ENCODE measurements around the gene DCXR.
A peak's percentile ranks its signal among the peaks of the same experiment; 100 is the strongest.

The DCXR gene

DNA sequence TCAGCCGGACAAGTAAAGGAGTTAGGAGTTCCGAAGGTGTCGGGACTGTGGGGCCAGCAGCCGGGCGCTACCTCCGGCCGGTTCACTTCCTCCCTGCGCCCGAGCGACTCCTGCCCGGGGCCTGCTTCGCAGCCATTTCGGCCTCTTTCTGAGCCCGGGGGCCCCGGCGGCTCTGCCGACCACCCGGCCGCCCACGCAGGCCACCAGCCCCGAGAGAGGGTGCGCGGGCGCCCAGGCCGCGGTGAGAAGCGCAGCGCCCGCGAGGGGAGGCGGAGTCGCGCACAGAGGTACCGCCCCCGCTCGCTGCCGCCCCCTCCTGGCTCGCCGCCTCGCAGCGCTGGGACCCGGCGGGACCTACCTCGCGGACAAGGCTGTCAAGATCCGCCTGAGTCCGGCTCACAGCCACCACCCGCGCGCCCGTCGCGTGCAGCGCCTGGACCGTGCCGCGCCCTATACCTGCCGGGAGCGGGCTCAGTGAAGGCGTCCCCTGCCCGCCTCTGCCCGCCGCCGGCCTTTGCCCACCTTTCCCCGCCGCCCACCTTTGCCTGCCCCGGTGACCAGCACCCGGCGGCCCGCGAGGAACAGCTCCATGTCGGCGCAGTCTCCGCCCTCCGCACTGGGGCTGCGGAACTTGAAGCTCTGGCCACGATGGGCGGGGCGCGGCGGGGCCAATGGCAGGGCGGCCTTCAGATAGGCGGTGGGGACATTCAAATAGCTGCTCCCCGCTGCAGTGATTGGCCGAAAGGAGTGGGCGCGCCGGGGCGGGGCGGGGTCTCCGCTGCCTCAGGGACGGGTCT is at the start of gene DCXR:
Gene DCXR (minus strand): TSS at position 606 of the 797 bp plus-strand sequence. CDS start 15 bp downstream, at position 591.
- peak; percentile 100 for DNase-seq (ENCODE audit: low spot score)

- DNase-seq (ENCODE audit: low spot score) = no peak
Observed at GRCh38 chr17:82085931-82086764, 48.7 kb upstream of the DCXR start.

DNA sequence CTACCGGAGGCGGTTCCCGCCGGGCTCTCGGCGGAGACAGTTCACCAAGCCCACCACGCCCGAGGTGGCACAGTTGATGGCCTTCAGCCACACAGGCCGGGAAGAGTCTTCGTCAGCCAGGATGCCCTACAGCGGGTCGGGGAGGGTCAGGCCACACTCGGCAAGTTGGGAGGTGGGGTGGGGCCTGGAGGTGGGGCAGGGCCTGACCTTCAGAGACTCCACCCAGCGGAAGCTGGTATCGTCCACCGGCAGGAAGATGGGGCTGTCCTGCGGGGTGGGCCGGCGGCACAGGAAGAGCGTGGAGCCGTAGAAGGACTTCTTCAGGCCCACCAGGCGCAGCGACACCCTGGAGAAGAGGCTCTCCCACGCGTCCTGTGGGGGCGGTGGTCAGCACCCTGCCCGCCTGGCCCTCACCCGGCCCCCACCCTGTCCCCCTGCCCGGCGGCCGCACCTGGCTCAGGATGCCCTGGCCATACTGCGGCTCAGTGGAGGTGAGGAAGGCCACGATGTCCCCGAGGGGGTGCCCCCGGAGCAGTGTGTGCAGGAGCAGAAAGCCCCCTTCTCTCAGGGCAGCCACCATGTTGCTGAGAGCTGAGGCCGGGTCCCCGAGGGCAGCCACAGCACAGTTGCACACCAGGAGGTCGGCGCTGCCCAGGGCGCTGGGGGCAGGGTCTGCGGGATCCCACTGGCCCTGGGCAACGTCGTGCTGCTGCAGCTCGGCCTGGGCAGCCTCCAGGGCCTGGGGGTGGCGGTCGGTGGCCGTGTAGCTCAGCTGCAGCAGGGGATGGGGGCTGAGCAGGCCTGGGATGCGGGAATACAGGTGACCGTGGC is 47.7 kb upstream of the DCXR start:
- no peak for DNase-seq (ENCODE audit: low spot score)

DNA sequence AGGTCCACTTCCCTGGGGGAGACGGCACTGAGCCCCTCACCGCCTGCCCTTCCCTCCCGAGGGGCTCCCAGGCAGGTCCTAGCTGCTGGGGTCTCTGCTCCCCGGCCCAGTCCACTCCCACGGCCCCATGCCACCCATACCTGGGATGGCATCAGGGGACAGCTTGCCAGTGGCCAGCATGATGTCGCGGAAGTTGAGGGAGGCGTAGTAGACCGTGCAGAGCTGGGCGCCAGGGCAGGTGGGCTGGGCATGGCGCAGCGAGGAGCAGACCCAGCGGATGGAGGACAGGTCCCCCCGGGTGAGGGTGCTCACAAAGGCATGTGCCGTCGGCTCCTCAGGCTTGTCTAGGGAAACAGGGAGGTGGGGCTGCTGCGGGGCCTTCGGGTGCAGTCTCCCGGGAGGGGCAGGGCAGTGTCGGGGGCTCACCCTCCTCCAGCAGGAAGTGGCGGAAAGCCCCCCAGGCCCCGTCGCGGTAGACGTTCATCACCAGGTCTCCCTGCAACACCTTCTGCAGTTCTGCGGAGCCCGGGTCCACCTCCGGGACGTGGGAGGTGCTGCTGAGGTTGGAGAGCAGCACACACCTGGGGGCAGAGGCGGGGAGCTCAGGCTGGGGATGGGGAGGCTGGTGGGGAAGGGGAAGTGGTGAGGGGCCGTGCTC is 47.0 kb upstream of the DCXR start:
- no peak for DNase-seq (ENCODE audit: low spot score)

DNA sequence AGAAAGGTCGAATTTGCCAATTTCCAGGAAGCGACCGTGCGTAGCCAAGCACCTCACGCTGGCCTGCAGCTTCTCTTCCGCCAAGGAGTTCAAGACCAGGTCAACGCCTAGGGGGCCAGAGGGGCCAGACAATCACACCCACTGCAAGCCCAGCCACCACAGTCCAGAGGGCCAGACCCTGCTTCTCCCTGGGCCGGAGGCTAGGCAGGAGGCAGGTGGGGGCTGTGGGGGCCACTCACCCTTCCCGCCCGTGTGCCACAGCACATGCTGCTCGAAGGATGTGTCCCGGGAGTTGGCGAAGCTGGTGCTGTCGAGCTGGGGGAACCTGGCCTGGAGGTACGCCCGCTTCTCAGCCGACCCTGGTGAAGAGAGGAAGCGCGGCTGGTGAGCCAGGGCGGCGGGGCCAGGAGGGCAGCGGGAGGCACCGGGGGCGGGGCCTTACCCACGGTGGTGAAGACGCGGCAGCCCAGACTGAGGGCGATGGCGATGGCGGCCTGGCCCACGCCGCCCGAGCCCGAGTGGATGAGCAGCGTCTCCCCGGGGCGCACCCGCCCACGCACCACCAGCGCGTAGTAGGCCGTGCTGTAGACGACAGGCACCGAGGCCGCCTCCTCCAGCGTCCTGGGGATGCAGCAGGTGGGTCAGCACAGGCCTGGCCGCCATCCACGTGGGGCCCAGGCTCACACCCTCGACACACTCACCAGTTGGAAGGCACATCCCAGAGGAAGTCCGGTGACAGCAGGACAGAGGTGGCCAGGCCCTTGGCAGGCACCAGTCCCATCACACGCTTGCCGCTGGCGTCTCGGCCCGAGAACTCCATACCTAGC is 46.2 kb upstream of the DCXR start:
- DNase-seq (ENCODE audit: low spot score) = no peak

GRCh38 chr17:82083009-82083408 is 45.5 kb upstream of the DCXR start:
- no peak for DNase-seq (ENCODE audit: low spot score)

- no peak for DNase-seq (ENCODE audit: low spot score)
Observed at GRCh38 chr17:82082456-82082855, 45.0 kb upstream of the DCXR start.

DNA sequence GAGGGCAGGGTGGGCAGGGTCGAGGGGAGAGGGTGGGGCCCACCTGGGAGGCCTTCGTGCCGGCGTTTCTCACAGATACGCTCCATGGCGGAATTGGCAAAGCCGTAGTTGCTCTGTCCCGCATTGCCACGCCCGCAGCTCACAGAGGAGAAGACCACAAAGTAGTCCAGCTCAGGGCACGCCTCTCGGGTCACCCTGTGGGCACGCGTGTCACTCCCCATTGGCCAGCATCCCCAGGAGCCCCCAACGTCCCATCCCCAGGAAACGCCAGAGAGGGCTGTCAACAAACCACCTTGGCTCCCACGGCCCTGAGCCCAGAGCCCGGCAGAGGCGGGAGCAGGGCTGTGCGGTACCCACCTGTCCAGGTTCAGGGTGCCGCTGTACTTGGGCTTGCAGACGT is 44.5 kb upstream of the DCXR start:
- no peak for DNase-seq (ENCODE audit: low spot score)

DNA sequence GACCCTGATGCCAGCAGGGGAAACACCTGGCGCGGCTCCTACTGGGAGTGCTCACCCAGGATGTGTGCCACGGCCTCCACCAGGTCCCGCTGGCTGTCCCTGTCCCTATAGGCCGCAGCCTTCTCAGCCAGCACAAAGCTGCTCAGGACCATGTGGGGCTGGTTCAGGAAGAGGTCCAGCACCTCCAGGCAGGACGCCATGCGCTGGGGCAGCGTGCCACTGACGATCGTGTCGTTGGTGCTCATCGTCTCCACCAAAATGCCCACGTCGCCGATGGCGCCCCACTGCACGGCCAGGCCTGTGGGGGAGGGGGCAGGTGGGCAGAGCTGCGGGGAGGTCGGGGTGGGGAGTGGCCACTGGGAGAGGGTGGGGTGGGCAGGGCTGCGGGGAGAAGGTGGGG is 44.0 kb upstream of the DCXR start:
- no peak for DNase-seq (ENCODE audit: low spot score)

DNA sequence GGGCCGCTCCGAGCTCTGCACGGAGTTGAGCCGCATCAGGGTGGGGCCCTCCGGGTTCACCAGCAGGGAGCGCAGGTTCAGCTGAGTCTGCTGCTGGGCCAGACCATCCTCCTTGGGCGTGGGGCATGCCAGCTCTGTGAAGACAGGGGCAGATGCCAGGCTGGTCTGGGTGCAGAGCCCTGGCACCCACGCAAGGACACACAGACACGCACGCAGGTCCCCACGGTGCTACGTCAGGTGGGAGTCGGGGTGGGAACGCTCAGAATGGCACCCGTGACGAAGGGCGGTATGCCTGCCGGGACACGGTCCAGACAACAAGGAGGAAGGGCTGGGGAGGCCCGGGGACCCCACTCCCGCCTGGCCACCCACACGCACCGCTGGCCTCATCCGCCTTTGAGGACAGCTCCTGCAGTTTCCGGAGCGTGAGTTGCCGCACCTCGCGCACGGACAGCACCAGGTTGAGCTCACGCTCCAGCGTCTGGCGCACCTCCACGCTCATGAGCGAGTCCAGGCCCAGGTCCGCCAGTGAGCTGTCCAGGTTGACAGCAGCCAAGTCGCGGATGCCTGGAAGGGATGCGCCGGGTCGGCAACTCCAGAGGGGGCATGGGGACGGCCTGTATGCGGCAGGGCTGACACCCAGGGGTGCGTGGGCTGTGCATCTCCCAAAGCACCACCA is 43.4 kb upstream of the DCXR start:
- no peak for DNase-seq (ENCODE audit: low spot score)

- DNase-seq (ENCODE audit: low spot score) = no peak
Observed at GRCh38 chr17:82080048-82080788, 42.7 kb upstream of the DCXR start.

DNA sequence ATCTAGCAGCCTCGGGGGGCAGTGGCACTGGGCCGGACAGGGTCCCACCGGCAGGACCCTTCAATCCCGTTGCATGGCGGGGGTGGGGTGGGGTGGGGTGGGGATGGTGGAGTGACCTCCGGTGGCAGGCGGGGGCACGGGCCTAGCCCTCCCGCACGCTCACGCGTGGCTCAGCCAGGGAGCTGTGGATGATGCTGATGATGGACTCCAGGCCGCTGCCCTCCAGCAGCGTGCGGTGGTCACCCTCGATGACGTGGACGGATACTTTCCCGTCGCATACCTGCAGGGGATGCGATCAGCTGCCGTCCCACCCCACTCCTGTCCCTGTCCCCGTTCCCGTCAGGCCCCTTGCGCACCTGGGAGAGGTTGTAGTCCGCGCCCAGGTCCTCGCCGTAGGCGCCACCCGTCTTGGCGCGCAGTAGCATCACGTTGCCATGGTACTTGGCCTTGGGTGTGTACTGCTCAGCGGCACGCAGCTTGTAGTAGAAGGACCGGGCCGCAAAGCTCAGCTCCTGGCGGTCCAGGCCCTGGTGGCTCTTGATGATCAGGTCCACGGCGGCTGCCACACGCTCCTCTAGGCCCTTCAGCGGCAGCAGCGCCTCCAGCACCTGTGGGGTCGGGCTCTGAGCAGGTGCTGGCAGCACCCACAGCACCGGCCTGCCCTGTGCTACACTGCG is 41.6 kb upstream of the DCXR start:
- DNase-seq (ENCODE audit: low spot score) = no peak

DNA sequence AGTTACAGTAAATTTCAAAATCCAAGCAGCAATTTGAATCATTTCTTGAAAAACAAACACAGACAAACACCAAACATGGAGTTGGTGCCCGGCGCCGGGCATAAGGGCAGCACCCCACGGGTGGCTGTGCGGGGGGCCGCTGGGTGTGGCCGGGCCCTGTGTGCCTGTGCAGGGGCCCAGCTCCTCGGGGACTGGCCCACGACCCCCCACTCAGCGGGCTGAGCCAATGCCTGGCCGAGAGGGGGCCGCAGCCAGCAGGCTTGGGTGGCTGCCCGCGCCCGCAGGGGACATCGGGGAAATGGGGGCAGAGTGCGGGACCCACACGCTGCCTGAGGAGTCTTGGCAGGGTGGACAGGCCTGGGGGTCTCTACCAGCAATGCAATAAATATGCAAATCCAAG is 40.9 kb upstream of the DCXR start:
- DNase-seq (ENCODE audit: low spot score) = no peak

DNA sequence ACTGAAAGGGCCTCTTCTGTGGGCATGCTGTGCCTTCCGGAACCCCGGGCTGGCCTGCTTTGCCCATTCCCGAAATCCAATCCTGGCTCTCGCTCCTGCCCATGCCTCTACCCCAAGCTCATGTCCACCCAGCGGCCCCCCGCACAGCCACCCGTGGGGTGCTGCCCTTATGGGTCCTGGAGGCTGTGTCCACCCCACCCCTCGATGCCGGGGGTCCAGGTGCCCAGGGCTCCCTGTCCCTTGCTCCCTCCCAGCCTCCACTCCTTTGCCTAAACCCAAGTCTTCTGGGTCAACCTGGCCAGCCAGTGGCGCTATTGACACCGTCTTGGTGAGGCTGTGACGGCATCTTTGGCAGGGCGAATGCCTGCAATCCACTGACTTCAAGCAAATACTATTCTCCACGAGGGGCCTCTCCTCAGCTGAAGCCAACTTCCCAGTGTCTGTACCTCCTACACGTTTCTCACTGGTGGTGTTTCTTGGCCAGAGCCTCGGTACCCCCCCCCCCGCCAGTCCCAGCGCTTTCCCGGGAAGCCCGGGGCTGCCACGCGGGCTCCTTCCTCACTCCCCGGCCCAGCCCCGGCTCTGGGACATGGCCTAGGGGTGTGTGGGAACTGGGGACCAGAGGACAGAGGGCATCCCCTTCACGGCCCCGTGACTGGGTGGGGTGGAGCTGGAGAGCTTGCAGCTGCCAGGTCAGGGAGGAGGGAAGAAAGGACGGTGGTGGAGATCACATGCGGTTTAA is 40.3 kb upstream of the DCXR start:
- DNase-seq (ENCODE audit: low spot score) = no peak

DNA sequence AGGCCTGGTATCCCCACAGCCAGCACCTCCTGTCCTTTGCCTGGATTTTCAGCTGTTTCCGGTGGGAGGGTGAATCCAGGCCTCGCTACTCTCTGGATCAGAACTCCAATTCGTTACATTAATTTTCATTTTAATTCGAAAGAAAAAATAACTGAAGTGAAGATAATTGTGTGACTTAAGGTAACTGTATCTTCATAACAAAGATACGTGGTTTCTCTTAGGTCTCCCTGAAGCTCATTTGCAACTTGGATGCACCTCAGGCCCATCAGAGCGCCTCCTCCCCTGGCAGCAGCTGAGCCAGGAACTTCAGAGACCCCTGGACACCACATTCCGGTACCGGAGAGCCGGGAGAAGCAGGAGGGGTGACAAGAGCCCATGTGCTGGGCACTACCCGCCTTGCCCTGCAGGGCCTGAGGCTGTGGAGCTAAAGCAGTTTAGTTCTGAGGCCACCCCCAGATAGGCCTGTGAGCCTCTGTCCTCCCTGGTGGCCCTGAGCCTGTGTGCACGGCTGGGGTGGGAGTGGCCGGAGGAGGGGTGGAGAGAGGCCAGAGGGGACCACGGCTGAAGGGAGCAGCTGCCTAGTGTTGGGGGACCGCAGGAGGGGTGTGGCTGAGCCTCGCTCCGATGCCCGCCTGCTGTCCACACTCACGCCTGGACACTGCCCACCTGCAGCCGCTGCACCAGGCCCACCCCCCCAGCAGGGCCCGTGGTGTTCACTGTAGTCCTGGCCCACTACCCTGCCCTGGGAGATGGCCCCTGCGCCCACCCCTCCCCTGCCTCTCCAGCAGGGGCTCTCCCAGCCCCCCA is 39.5 kb upstream of the DCXR start:
- no peak for DNase-seq (ENCODE audit: low spot score)

GRCh38 chr17:82076018-82076784 is 38.7 kb upstream of the DCXR start:
- DNase-seq (ENCODE audit: low spot score) = no peak

DNA sequence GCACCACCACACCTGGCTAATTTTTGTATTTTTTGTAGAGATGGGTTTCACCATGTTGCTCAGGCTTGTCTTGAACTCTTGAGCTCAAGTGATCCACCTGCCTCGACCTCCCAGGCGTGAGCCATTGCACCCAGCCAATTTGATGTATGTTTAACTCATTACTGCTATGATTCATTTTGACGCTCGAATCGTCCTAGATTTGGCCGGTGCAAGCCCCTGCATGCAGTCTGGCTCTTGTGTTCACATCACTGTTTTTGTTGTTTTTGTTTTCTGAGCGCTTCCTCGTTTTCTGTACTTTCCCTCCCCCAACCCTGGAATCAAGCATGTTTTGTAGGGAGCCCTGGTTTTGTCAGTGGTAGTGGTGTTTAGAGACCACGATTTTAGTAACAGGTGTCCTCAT is 35.9 kb upstream of the DCXR start:
- DNase-seq (ENCODE audit: low spot score) = no peak
